OCI-LY7 (cell line): ENCODE results near the gene MAP3K20. TPM values are rescaled to one million over a fixed set of nuclear protein-coding genes. Genes with fewer than 3 reads are reported as not detected.

Experiments
- BruUV-seq: library from RNA; stranded (reverse); fragments of 400-500 nt; replicated peaks from 2 replicates; lab custom pipeline; 2021; lab: Mats Ljungman, UMichigan
- CTCF ChIA-PET: fragments of 300-600 bp; sonication (Branson Sonifier 250); formaldehyde crosslinking; loops from one replicate; lab custom pipeline; 2022; ENCODE audit warnings: antibody characterized with exemption; ENCODE audit not compliant: unreplicated experiment; lab: Charles Lee
- POLR2A ChIA-PET: fragments of 300-600 bp; sonication (Branson Sonifier 250); formaldehyde crosslinking; loops from one replicate; lab custom pipeline; 2022; ENCODE audit warnings: antibody characterized with exemption; lab: Charles Lee
- DNase-seq: peaks from one replicate; pipeline ENCODE4 v3.0.0-alpha.2; 2015; ENCODE audit warnings: low spot score
- H2AFZ ChIP-seq: fragments of 200-600 bp; sonication (generic), shearing (Covaris generic); 2 replicates; pipeline ENCODE4 v1.6.1; 2014; ENCODE audit warnings: mild to moderate bottlenecking, antibody characterized with exemption, low read length, moderate library complexity
- H3K27ac ChIP-seq: fragments of 200-600 bp; sonication (generic); 2 replicates; pipeline ENCODE4 v1.5.1; 2014; ENCODE audit warnings: mixed run types, low read depth, mild to moderate bottlenecking, moderate library complexity, low read length, inconsistent platforms; ENCODE audit not compliant: poor library complexity, severe bottlenecking
- H3K36me3 ChIP-seq: fragments of 200-600 bp; sonication (generic); 2 replicates; pipeline ENCODE4 v1.6.1; 2014; ENCODE audit warnings: mild to moderate bottlenecking, antibody characterized with exemption, low read length, moderate library complexity, mixed read lengths; ENCODE audit not compliant: insufficient read depth
- H3K4me1 ChIP-seq: fragments of 200-600 bp; sonication (generic); 2 replicates; pipeline ENCODE4 v1.5.1; 2014; ENCODE audit warnings: mild to moderate bottlenecking, low read length; ENCODE audit not compliant: insufficient read depth, poor library complexity, severe bottlenecking
- H3K4me2 ChIP-seq: fragments of 200-600 bp; sonication (generic); 2 replicates; pipeline ENCODE4 v1.6.1; 2014; ENCODE audit warnings: mild to moderate bottlenecking, low read length
- H3K4me3 ChIP-seq: fragments of 200-600 bp; sonication (generic); 2 replicates; pipeline ENCODE4 v1.5.1; 2014; ENCODE audit warnings: mild to moderate bottlenecking, low read depth, low read length; ENCODE audit not compliant: poor library complexity, severe bottlenecking
- H3K79me2 ChIP-seq: fragments of 200-600 bp; sonication (generic); 2 replicates; pipeline ENCODE4 v1.6.1; 2016; ENCODE audit warnings: low read depth, mild to moderate bottlenecking, low read length, moderate library complexity, mixed read lengths; ENCODE audit not compliant: insufficient read depth
- H3K9me2 ChIP-seq: fragments of 200-600 bp; sonication (generic); 2 replicates; pipeline ENCODE4 v1.6.1; 2016; ENCODE audit warnings: mild to moderate bottlenecking, low read length, mixed read lengths; ENCODE audit not compliant: insufficient read depth
- H3K9me3 ChIP-seq: fragments of 200-600 bp; sonication (generic); 2 replicates; pipeline ENCODE4 v1.6.1; 2014; ENCODE audit warnings: mild to moderate bottlenecking, mixed run types, low read length, mixed read lengths
- H4K20me1 ChIP-seq: fragments of 200-600 bp; sonication (generic); 2 replicates; pipeline ENCODE4 v1.6.1; 2014; ENCODE audit warnings: mild to moderate bottlenecking, antibody characterized with exemption, low read length, moderate library complexity, mixed read lengths; ENCODE audit not compliant: insufficient read depth
- CTCF ChIP-seq: fragments of 200-600 bp; sonication (generic); conservative IDR thresholded peaks from 2 replicates; pipeline ENCODE4 v1.5.1; 2014; ENCODE audit warnings: mild to moderate bottlenecking, antibody characterized with exemption, low read length, moderate library complexity, mixed read lengths
- EZH2phosphoT487 ChIP-seq: fragments of 200-600 bp; sonication (generic); IDR thresholded peaks from 2 replicates; pipeline ENCODE4 v1.6.1; 2018; ENCODE audit warnings: low read depth, borderline replicate concordance, mild to moderate bottlenecking, mixed run types, antibody characterized with exemption, low read length, moderate library complexity, mixed read lengths
- intact Hi-C: fragments of 100-400 bp; cut with micrococcal nuclease; formaldehyde crosslinking; loops from one replicate; pipeline ENCODE4 v1.10.0; 2022; ENCODE audit not compliant: unreplicated experiment
- total RNA-seq, 2 experiments: library from RNA; depleted of rRNA in 1 of 2; stranded (reverse); fragments of >200 nt in 1 of 2; shearing (Covaris generic) in 1 of 2; gene quantifications; 2 replicates each; pipeline ENCODE4 v1.2.3, GENCODE V29; 2014 to 2022

MAP3K20 gene
- total RNA-seq, 2 experiments from 2014 or later = 8.2 to 17.9 TPM

DNA sequence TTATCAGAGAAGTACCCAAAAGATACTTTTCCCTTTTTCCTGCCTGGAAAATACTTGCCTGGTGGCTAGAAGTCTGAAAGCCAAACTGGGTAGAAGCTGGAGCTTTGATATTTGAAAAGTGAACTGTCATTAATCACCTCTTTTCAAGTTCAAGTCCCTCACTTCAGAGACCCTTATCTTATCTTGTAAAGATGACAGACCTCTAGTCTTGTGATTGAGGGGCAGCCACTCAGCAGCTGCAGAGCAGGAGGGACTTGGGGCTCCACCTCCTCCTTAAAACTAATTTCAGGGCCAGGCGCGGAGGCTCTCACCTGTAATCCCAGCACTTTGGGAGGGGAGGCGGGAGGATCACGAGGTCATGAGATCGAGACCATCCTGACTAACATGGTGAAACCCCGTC, 214.9 kb downstream of the MAP3K20 start:
- intact Hi-C loops = no loop called here
- Histone ChIP-seq H3K4me1 (no peaks in the 10 kb centered on the region), H4K20me1 (no peaks in the 10 kb centered on the region), H2AFZ (no peak overlapping the region), H3K4me2 (no peak overlapping the region), H3K9me2 (no peaks in the 10 kb centered on the region), H3K79me2 (no peaks in the 10 kb centered on the region), H3K27ac (no peak overlapping the region), H3K4me3 (no peak overlapping the region), H3K9me3 (no peaks in the 10 kb centered on the region), H3K36me3 (no peaks in the 10 kb centered on the region)
- ChIA-PET POLR2A (interaction anchor here (0.7 kb wide), 4 partner anchors 36 to 714 kb away, joined by 3 to 7 read pairs (median 4); no protein-coding TSS in a partner anchor), CTCF (no interaction called here)
- TF ChIP-seq EZH2phosphoT487 = no peak
- TF ChIP-seq CTCF = no peak
- BruUV-seq = no TSS peak
- no peak for DNase-seq

DNA sequence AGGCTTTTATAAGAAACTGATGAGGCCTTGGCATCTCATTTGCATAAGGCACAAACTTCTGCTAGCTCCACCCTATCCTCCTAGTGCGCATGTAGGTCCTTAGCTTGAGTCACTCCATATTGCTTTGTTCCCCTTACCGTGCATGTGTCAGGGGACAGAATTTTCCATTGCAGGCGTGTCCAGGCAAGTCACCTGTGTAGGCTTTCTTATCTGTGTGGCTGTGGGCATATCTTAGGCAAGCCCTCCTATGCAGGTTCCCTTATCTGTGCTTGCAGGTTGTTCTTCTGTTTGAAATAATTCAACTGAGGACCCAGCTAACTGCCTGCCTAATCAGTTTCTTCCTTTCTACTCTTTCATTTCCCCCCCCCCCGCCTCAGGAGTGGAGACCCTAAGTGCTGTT, 215.8 kb downstream of the MAP3K20 start:
- no peak overlapping the region for H3K4me2 ChIP-seq
- H3K4me3 ChIP-seq = no peak overlapping the region
- no peaks in the 10 kb centered on the region for H3K79me2 ChIP-seq
- intact Hi-C loops = no loop called here
- CTCF ChIA-PET = no interaction called here
- no peak for DNase-seq
- no peak for TF ChIP-seq EZH2phosphoT487
- no peak for TF ChIP-seq CTCF
- no peaks in the 10 kb centered on the region for H3K9me3 ChIP-seq
- no TSS peak for BruUV-seq
- H3K36me3 ChIP-seq = no peaks in the 10 kb centered on the region
- POLR2A ChIA-PET = interaction anchor here (0.6 to 0.8 kb wide), 4 partner anchors 21 to 265 kb away, joined by 3 read pairs; no protein-coding TSS in a partner anchor
- H3K27ac ChIP-seq = no peak overlapping the region
- no peaks in the 10 kb centered on the region for H3K4me1 ChIP-seq
- H3K9me2 ChIP-seq = no peaks in the 10 kb centered on the region
- no peak overlapping the region for H2AFZ ChIP-seq
- H4K20me1 ChIP-seq = no peaks in the 10 kb centered on the region

DNA sequence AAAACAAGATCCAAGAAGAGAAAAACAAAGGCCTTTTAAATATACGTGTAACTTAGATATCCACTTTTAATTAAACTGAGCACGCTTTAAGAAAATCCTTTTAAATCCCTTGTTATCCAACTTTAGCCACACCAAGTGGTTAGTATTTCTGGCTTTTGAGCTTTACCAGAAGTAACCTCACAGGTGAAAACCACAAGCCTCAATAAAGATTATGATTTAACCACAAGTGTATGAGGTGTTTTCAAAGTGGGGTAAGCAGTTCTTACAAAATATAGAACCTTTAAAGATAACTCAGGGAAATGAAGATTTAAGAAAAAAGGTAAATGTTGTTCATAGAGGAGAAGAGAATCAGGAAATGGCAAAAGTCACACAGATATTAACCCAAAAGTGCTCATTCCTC, 220.6 kb downstream of the MAP3K20 start:
- Histone ChIP-seq H3K9me2 (no peaks in the 10 kb centered on the region), H2AFZ (no peak overlapping the region), H3K27ac (no peak overlapping the region), H3K4me2 (no peak overlapping the region), H3K36me3 (no peaks in the 10 kb centered on the region), H4K20me1 (no peaks in the 10 kb centered on the region), H3K4me3 (no peak overlapping the region), H3K4me1 (no peaks in the 10 kb centered on the region), H3K9me3 (no peaks in the 10 kb centered on the region), H3K79me2 (no peaks in the 10 kb centered on the region)
- TF ChIP-seq CTCF (no peak), EZH2phosphoT487 (no peak)
- no TSS peak for BruUV-seq
- CTCF ChIA-PET = no interaction called here
- POLR2A ChIA-PET = interaction anchor here (1.1 to 1.3 kb wide), 2 partner anchors 10 to 13 kb away, joined by 3 to 6 read pairs; no protein-coding TSS in a partner anchor
- DNase-seq = no peak
- intact Hi-C loops = no loop called here
